H1 (cell line): ENCODE results near the gene AVPR1A. TPM values are rescaled to one million over a fixed set of nuclear protein-coding genes. Genes with fewer than 3 reads are reported as not detected.

Experiments used
- GTF2F1 ChIP-seq: IDR thresholded peaks from 2 replicates; pipeline ENCODE4 v1.6.1; 2012; ENCODE audit warnings: low read depth, low read length, improper control_type of control experiment, borderline replicate concordance
- HDAC6 ChIP-seq: IDR thresholded peaks from one replicate; pipeline ENCODE4 v1.7.1; 2012; ENCODE audit warnings: low read depth, mild to moderate bottlenecking, inconsistent platforms, low read length, moderate library complexity
- KDM4A ChIP-seq: IDR thresholded peaks from one replicate; pipeline ENCODE4 v1.7.1; 2012; ENCODE audit warnings: low read depth, mild to moderate bottlenecking, moderate library complexity, low read length, inconsistent platforms; ENCODE audit not compliant: severe bottlenecking
- RFX5 ChIP-seq: IDR thresholded peaks from 2 replicates; pipeline ENCODE4 v1.6.1; 2011; ENCODE audit warnings: low read depth, low read length, improper control_type of control experiment, borderline replicate concordance
- RNF2 ChIP-seq: fragments of 200-900, 300-1000 bp; sonication (generic); IDR thresholded peaks from 2 replicates; pipeline ENCODE4 v1.7.1; 2016; ENCODE audit warnings: borderline replicate concordance, low read depth, mild to moderate bottlenecking, antibody characterized with exemption, low read length; ENCODE audit not compliant: poor library complexity, severe bottlenecking; ENCODE audit errors: missing control alignments
- SUZ12 ChIP-seq: fragments of 200-600 bp; sonication (generic); IDR thresholded peaks from 2 replicates; pipeline ENCODE4 v1.6.1; 2012; ENCODE audit warnings: mild to moderate bottlenecking, inconsistent platforms, low read length, moderate library complexity, mixed read lengths
- TBP ChIP-seq: IDR thresholded peaks from 2 replicates; pipeline ENCODE4 v1.6.1; 2011; ENCODE audit warnings: low read depth, low read length, improper control_type of control experiment
- polyA plus RNA-seq, 7 experiments: library from polyadenylated mRNA; depleted of rRNA in 3 of 7; stranded (reverse) in 5 of 7; unstranded in 2 of 7; fragments of >200 nt in 5 of 7; fragments of 200-250 nt in 2 of 7; gene quantifications; 1 replicate in 5 of 7; 2 replicates in 1 of 7; 4 replicates in 1 of 7; pipeline versions ENCODE4 v1.2.1 to v1.2.3, GENCODE V29; 2011 to 2013; ENCODE audit warnings: missing spikeins in 2 of 7, mixed read lengths in 2 of 7
- total RNA-seq: library from RNA; stranded (reverse); fragmentation: NEBNext Ultra II Directional; extraction: Animal tissue kit (Norgen Biotek cat#: 25700); gene quantifications from 2 replicates; pipeline ENCODE4 v1.2.1, GENCODE V29; 2021

AVPR1A gene
- total and polyA plus RNA-seq, 2 of the 8 experiments (the other 6 are each of a cell fraction or from before 2014, with no cell fraction given), result 0.14 to 0.20 TPM

GRCh38 chr12:63149909-63150712, 890 bp downstream of the AVPR1A start (continued):
- no peak for TF ChIP-seq RFX5
- TF ChIP-seq HDAC6, result no peak
- peak; percentile 96 for TF ChIP-seq KDM4A
- peak; percentile 98 for TF ChIP-seq SUZ12
- TF ChIP-seq GTF2F1, result no peak
- peak; percentile 86 for TF ChIP-seq RNF2
- no peak for TF ChIP-seq TBP
